Spleen (tissue), 7 donors: ENCODE data around the gene FILIP1L.

Experiments used
- POLR2A ChIP-seq, 3 donors: fragments of 450-650 bp; IDR thresholded peaks; one replicate each; pipeline ENCODE4 v1.5.1; 2017; ENCODE audit warnings: antibody characterized with exemption in 3 of 3, mild to moderate bottlenecking in 1 of 3
- POLR2AphosphoS5 ChIP-seq, 3 donors: sonication (generic); formaldehyde crosslinking; IDR thresholded peaks; one replicate each; pipeline ENCODE4 v1.5.1; 2017; ENCODE audit warnings: antibody characterized with exemption in 3 of 3
- TF ChIP-seq, protein P1 (sequence below), 11 experiments: fragments of 200-600 bp in 7 of 11; fragments of 450-650 bp in 4 of 11; sonication (generic) in 4 of 11; IDR thresholded peaks in 8 of 11; conservative IDR thresholded peaks in 3 of 11; 1 replicate in 7 of 11; 2 replicates in 4 of 11; pipeline versions ENCODE4 v1.4.0 to v1.8.0; 2016 to 2021; ENCODE audit warnings: antibody characterized with exemption in 11 of 11, inconsistent platforms in 4 of 11, mild to moderate bottlenecking in 1 of 11
- donor health status: DM: no; HTN: no; CAD: no; lungs with moderate emphysema.
- donor health status: DM: no; HTN: no; CAD: no.
- donor health status: DM: no; HTN: no; CAD: no.

DNA sequence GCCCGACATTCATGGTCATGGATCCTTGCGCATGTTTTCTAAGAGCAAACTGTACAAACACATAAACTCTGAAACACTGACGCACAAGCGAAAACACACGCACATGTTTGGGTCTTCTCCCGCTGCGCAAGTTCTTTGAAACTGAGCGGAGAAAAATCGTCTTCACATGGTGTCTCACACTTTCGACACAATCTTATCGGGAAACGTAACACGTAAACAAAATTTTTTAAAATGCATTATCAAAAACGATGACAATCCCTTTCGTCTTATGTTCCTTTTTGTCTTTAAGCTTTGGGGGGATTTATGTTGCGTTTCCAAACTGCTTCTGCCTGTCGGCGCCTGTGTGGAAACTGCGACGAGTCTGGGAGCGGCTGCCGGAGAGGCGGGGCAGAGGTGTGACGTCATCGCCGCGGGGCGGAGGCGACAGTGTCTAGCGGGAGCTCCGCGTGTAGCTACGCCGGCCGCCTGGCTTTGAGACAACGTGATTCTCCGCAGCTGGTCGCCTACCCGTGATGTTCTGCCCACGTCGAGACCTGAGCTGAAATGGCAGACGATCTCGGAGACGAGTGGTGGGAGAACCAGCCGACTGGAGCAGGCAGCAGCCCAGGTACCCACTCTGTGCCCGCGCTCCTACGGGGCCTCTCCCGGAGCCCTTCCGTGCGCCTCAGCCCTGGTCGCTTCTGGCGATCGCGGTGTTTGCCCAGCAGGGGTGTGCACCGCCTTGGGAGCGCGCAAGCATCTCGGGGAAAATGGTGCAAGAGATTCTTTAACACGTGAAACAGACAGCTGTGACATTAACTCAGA lies 296.7 kb downstream of the FILIP1L start, which contains the start of gene CMSS1:
- peak in 1 of 3 donors; percentile 40 for TF ChIP-seq POLR2A (IDR thresholded peaks at IDR 0.05)
- TF ChIP-seq, protein P1, sequence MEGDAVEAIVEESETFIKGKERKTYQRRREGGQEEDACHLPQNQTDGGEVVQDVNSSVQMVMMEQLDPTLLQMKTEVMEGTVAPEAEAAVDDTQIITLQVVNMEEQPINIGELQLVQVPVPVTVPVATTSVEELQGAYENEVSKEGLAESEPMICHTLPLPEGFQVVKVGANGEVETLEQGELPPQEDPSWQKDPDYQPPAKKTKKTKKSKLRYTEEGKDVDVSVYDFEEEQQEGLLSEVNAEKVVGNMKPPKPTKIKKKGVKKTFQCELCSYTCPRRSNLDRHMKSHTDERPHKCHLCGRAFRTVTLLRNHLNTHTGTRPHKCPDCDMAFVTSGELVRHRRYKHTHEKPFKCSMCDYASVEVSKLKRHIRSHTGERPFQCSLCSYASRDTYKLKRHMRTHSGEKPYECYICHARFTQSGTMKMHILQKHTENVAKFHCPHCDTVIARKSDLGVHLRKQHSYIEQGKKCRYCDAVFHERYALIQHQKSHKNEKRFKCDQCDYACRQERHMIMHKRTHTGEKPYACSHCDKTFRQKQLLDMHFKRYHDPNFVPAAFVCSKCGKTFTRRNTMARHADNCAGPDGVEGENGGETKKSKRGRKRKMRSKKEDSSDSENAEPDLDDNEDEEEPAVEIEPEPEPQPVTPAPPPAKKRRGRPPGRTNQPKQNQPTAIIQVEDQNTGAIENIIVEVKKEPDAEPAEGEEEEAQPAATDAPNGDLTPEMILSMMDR (IDR thresholded peaks at IDR 0.05 in 8 of 11, conservative IDR thresholded peaks at IDR 0.05 in 3 of 11), result peak in 7 of 11 experiments; percentile 10 to 55 (median 35)
- TF ChIP-seq POLR2AphosphoS5 (IDR thresholded peaks at IDR 0.05), result peak; percentile 86 to 92 (median 90)
